ENCODE measurements around the gene GRAMD2B. TPM values are rescaled to one million over a fixed set of nuclear protein-coding genes. Genes with fewer than 3 reads are reported as not detected.
A peak's percentile ranks its signal among the peaks of the same experiment; 100 is the strongest.
"Not testable (repeated sequence)": the region's sequence is repeated elsewhere in the genome, so short reads cannot be mapped to it uniquely, and the experiment has no call there.

The GRAMD2B gene
- total RNA-seq, 1 experiment from 2014 or later, result 26.7 TPM

- no peak for DNase-seq (ENCODE audit: low read depth)
Measured at GRCh38 chr5:126450346-126450745, 27.1 kb downstream of the GRAMD2B start.

- DNase-seq (ENCODE audit: low read depth), result no peak
Measured at GRCh38 chr5:126450907-126451306, 27.7 kb downstream of the GRAMD2B start.

DNA sequence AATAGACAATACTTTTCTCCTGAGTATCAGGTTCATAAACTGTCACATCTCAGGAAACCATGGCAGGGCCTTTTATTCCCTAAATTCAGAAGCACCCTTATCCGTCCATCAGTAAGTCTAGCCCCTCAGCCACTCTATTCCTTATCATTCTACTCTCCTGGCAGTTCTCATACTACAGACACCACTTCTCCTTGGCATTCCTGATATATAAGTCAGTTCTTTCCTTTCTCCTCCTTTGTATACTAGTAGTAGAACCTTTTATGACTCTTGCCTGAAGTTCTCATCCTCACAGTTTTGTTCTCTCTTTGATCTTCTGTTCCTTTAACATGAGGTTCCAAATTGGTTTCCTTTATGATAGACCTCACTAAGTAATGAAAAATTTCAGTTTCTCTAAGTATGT, 29.3 kb downstream of the GRAMD2B start:
- DNase-seq (ENCODE audit: low read depth), result peak; percentile 28

- no peak for DNase-seq (ENCODE audit: low read depth)
Measured at GRCh38 chr5:126454081-126454480, 30.9 kb downstream of the GRAMD2B start.

GRCh38 chr5:126454535-126454934, 31.3 kb downstream of the GRAMD2B start:
- no peak for DNase-seq (ENCODE audit: low read depth)

DNA sequence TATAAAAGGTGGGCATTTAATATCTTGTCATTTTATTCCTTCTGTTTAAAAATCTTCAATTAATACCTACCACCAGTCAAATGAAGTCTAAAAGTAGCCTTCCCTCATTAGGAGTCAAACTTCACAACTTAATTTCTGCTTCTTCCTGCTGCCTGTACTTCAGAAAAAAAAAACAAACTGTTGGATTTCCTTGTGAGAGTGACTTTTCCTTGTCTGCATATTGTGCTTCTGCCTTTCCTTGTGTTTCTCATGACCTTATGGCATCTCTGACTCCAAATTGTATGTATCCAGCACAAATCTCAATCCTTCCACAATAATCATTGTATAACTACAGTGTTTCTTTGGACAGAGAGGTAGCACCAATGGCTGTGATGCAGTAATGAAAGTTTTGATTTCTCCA, 32.1 kb downstream of the GRAMD2B start:
- DNase-seq (ENCODE audit: low read depth), result no peak

DNA sequence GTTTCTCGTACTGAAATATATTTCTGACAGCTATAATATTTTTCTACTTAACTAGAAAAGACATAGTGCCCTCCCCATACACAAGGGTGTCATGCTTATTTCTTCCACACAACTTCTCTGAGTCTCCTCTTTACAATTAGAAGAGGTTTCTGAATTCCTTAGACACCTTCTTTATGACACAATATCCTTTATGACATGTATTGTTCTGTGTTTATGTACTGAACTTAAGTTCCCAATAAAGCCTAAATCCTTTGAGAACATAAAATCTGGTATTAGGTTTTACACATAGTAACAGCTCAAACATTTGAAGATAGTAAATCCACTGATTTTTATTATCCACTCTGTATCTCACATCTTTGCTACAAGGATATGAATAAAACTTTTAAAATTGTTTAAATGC, 32.5 kb downstream of the GRAMD2B start:
- DNase-seq (ENCODE audit: low read depth), result no peak

- no peak for DNase-seq (ENCODE audit: low read depth)
Measured at GRCh38 chr5:126456217-126456820, 33.1 kb downstream of the GRAMD2B start.

DNA sequence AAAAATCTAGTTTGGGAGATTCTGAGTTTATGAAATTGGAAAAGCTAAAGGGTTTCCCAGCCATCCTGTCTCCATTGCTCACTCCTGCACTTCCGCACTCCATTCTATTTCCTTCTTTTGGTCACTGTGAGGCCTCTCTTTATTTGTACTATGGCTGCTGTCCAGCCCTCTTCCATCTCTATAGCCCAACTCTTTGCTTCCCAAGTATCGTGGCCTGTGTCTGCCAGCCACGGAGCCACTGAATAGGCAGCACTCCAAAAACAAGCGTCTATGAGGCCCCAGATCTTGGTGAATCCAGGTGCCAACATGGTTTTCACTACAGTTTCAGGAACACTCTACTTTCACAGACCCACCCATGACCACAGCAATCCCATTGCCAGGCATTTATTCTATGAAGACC, 37.2 kb downstream of the GRAMD2B start:
- no peak for DNase-seq (ENCODE audit: low read depth)

GRCh38 chr5:126460977-126461376, 37.8 kb downstream of the GRAMD2B start:
- DNase-seq (ENCODE audit: low read depth), result no peak

DNA sequence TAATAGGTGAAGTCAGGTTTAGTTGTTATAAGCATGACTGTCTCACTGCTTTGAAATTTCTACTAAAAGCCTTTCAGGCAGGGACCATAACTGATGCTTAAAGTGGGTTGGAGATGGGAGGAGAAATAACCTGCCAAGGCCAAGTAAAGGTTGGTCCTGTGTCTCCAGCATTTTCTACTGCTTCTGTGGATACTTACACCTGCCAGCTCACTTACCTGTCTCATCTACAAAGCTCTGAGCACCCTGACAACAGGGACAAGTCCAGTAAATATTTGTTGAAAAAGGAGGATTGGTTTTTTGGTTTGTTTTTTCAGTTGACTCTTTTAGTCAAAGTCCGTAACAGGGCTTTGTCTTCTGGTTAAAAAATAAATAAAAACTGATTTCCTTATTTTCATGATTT, 38.6 kb downstream of the GRAMD2B start:
- DNase-seq (ENCODE audit: low read depth), result no peak

GRCh38 chr5:126462239-126463014, 39.2 kb downstream of the GRAMD2B start:
- DNase-seq (ENCODE audit: low read depth), result no peak

- DNase-seq (ENCODE audit: low read depth), result no peak
Measured at GRCh38 chr5:126464016-126464415, 40.8 kb downstream of the GRAMD2B start.

DNA sequence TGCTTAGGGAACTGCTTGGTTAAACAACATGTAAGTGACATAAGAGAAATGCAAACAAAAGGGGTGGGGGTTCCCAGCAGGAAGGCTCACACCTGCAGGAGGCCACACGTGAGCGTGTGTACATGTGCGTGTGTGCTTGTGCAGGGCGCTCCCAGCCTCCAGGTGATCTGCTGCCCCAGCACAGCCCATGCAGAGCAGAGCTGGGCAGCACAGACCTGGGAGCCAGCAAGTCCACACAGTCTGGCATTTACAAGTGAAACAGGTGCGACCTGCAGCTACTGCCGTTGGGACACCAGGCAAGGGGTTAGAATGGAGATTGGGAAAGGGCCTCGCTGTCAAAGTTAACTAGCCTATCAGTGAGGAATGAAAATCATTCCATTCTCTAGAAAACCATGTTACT, 41.8 kb downstream of the GRAMD2B start:
- no peak for DNase-seq (ENCODE audit: low read depth)

DNA sequence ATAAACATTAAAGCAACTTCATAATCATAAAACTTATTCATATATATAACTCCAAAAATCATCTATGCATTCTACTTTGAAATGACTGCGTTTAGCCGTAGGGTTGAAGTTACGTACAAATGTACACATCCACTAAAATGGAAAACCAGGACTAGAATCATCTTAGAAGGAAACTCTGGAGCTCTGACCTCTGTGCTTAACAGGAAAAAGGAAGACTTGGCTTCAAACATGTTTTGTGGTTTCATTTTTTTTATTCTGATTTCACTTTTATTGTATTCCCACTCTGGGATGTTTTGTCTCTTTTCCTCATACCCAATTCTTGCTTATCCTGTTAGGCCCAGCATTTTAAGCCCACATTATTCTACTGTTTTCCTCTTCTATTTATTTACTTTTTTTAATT, 44.9 kb downstream of the GRAMD2B start:
- DNase-seq (ENCODE audit: low read depth), result no peak

- DNase-seq (ENCODE audit: low read depth), result no peak
Measured at GRCh38 chr5:126469536-126470316, 46.5 kb downstream of the GRAMD2B start.

DNA sequence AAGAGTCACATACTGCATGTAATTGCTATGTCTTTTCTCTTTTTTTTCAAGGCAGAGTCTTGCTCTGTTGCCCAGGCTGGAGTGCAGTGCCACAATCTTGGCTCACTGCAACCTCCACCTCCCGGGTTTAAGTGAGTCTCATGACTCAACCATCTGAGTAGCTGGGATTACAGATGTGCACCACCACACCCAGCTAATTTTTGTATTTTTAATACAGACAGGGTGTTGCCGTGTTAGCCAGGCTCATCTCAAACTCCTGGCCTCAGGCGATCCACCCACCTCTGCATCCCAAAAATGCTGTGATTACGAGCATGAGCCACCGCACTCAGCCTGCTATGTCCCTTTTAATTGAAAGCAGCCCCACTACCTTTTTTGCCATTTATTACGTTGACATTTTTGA, 47.3 kb downstream of the GRAMD2B start:
- DNase-seq (ENCODE audit: low read depth), result not testable (repeated sequence)

GRCh38 chr5:126471247-126471646, 48.0 kb downstream of the GRAMD2B start:
- no peak for DNase-seq (ENCODE audit: low read depth)

DNA sequence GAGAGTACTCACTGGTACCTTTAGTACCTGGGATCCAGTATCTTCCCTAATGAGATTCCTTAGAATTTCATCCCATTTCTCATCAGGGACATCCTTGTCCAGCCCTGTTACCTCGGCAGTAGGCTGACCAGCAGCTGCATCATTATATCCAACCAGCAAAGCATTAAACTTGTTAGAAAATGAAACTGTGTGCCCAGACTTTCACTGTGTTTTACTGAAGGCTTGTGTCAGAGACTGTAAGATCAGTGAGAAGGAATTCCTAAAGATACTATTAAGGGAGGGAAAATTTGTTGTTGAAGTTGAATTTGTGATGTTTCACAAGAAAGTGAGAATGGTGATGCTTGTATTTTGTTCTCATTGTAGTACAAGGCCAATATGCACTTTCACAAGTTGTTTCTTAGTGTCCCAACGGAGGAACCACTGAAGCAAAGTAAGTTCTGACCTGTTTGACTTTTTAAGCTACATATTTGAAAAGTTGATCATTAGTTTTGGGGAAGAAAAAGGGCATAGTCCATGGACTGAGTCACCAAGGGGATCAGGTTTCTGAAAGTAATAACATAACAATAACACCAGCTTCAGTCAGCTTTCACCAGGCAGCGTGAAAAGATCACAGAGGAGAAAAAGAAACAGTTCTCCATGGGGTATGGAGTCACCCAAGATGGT, 48.8 kb downstream of the GRAMD2B start:
- DNase-seq (ENCODE audit: low read depth), result peak; percentile 80

DNA sequence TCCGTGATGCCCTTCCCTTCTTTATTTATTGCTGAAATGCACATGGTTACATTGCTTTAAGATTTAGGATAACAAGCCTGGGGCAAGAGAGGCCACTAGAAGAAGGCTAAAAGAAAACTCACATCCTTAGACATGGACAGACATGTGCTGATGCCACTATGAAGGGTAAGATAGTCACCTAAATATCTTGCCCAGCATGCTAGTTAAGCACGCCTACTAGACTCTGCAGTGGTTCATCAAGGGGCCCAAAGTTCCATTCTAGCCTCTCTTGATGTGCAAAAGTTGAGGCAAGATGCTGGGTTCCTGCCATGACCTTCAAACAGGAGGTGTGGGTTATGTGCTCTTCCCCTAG, 49.3 kb downstream of the GRAMD2B start:
- DNase-seq (ENCODE audit: low read depth), result no peak

DNA sequence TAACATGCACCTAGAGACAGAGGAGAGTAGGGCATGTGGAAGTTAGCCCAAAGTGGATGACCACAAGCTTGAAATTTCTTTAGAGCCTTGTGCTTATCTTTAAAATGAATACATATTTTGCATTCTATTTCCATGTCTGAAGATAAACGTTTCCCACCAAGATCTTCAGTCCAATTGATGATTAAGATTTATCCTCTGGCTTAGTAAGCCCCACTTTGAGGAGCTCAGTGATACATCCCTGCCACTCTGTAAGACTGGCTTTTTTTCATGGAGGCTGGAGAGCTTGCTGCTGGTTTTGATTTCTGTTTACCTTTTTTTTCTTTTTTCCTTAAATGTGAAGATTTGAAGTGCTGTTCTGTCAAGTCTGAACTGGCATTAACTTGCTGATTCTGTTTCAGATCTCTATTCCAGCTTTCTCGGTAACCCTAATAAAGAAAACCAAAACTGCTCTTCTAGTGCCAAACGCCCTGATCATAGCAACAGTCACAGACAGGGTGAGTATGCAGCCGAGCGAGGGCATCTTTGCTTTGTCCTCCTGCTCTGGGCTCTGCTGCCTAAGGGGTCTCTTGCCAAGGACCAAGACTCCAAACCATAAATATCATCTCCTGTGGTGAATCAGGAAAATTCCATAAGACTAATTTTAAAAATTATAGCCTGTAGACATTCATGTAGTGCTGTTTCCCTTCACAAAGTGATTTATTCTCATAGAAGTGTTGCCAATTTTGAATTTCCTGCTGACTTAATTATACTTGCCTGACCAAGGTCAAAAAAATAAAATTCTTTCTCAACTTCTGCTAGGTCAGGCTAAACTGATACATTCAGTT, 54.3 kb downstream of the GRAMD2B start:
- DNase-seq (ENCODE audit: low read depth), result peak; percentile 33

Data from M059J (cell line).